HG02870 (cell line): Measurements from ENCODE around the gene PDE6B.
"Not testable (repeated sequence)": the region's sequence is repeated elsewhere in the genome, so short reads cannot be mapped to it uniquely, and the experiment has no call there.

Experiments
- ATAC-seq: cut with Tn5 transposase; IDR thresholded peaks from one replicate; pipeline ENCODE4 v1.9.1; 2021; ENCODE audit warnings: mild to moderate bottlenecking, moderate library complexity; ENCODE audit not compliant: unreplicated experiment

The PDE6B gene

GRCh38 chr4:681736-682451 lies 56.5 kb downstream of the PDE6B start:
- ATAC-seq = no peak

GRCh38 chr4:682490-683172 lies 57.3 kb downstream of the PDE6B start:
- ATAC-seq = no peak

GRCh38 chr4:683247-683897 lies 58.0 kb downstream of the PDE6B start:
- no peak for ATAC-seq

GRCh38 chr4:683982-684622 lies 58.7 kb downstream of the PDE6B start:
- ATAC-seq = no peak

- no peak for ATAC-seq
These were observed 59.4 kb downstream of the PDE6B start for GRCh38 chr4:684623-685327.

- ATAC-seq = no peak
These were observed 60.5 kb downstream of the PDE6B start for GRCh38 chr4:685679-686412.

- ATAC-seq = no peak
These were observed 61.2 kb downstream of the PDE6B start for GRCh38 chr4:686413-687040.

- ATAC-seq = no peak
These were observed 61.9 kb downstream of the PDE6B start for GRCh38 chr4:687048-687970.

GRCh38 chr4:687971-688853 lies 62.8 kb downstream of the PDE6B start:
- ATAC-seq = no peak

GRCh38 chr4:688854-689681 lies 63.7 kb downstream of the PDE6B start, which contains the start of gene SLC49A3:
SLC49A3 (minus strand) TSS chr4:689151; CDS start chr4:689127, 24 bp downstream.
- ATAC-seq = no peak

GRCh38 chr4:689723-690122 lies 64.3 kb downstream of the PDE6B start:
- ATAC-seq = no peak

- no peak for ATAC-seq
These were observed 67.6 kb downstream of the PDE6B start for GRCh38 chr4:692771-693554.

GRCh38 chr4:694341-694940 lies 69.1 kb downstream of the PDE6B start:
- not testable (repeated sequence) for ATAC-seq

GRCh38 chr4:699816-700580 lies 74.6 kb downstream of the PDE6B start:
- ATAC-seq = no peak
